Liver (tissue), 9 donors: Measurements from ENCODE around the gene AP3B1. TPM values are rescaled to one million over a fixed set of nuclear protein-coding genes. Genes with fewer than 3 reads are reported as not detected.

ENCODE experiments used
- DNase-seq: peaks from one replicate; pipeline ENCODE4 v3.0.0-alpha.2; 2017; ENCODE audit warnings: low spot score
- H3K27ac ChIP-seq, 2 donors: one replicate each; pipeline ENCODE4 v1.7.0; 2013; ENCODE audit warnings: inconsistent platforms in 2 of 2, low read length in 2 of 2, control low read depth in 1 of 2, low read depth in 1 of 2, mild to moderate bottlenecking in 1 of 2
- H3K27me3 ChIP-seq, 4 donors: one replicate each; pipeline versions ENCODE4 v1.6.1 to v1.7.0; 2013; ENCODE audit warnings: low read length in 3 of 4, inconsistent platforms in 1 of 4, mild to moderate bottlenecking in 1 of 4, moderate library complexity in 1 of 4; ENCODE audit not compliant: control insufficient read depth in 4 of 4, insufficient read depth in 4 of 4
- H3K36me3 ChIP-seq, 4 donors: one replicate each; pipeline versions ENCODE4 v1.6.1 to v1.7.0; 2013; ENCODE audit warnings: low read length in 3 of 4, mild to moderate bottlenecking in 3 of 4, low read depth in 1 of 4, moderate library complexity in 1 of 4; ENCODE audit not compliant: control insufficient read depth in 4 of 4, insufficient read depth in 3 of 4
- H3K4me1 ChIP-seq, 4 donors: one replicate each; pipeline versions ENCODE4 v1.6.1 to v1.7.0; 2013; ENCODE audit warnings: low read length in 3 of 4, mild to moderate bottlenecking in 3 of 4, moderate library complexity in 1 of 4; ENCODE audit not compliant: control insufficient read depth in 4 of 4, insufficient read depth in 4 of 4
- H3K4me3 ChIP-seq, 3 donors: one replicate each; pipeline versions ENCODE4 v1.6.1 to v1.7.0; 2013; ENCODE audit warnings: low read length in 3 of 3, control low read depth in 1 of 3, low read depth in 1 of 3, mild to moderate bottlenecking in 1 of 3
- H3K9ac ChIP-seq, 2 donors: one replicate each; pipeline ENCODE4 v1.7.0; 2013; ENCODE audit warnings: low read length in 2 of 2, mild to moderate bottlenecking in 2 of 2, moderate library complexity in 2 of 2, control low read depth in 1 of 2, low read depth in 1 of 2
- H3K9me3 ChIP-seq, 4 donors: one replicate each; pipeline versions ENCODE4 v1.6.1 to v1.7.0; 2013; ENCODE audit warnings: low read length in 3 of 4; ENCODE audit not compliant: control insufficient read depth in 4 of 4
- EGR1 ChIP-seq, 2 donors: IDR thresholded peaks; 2 replicates each; pipeline ENCODE4 v1.6.1; 2016 to 2018; ENCODE audit warnings: antibody characterized with exemption in 2 of 2, low read depth in 2 of 2
- FOXA2 ChIP-seq: IDR thresholded peaks from 2 replicates; pipeline ENCODE4 v1.6.1; 2016; ENCODE audit warnings: antibody characterized with exemption
- GABPA ChIP-seq, 2 donors: IDR thresholded peaks in 1 of 2; conservative IDR thresholded peaks in 1 of 2; 2 replicates each; pipeline ENCODE4 v1.6.1; 2016; ENCODE audit warnings: antibody characterized with exemption in 2 of 2, mild to moderate bottlenecking in 1 of 2, moderate library complexity in 1 of 2
- HNF4A ChIP-seq, 2 donors: conservative IDR thresholded peaks; 2 replicates each; pipeline ENCODE4 v1.6.1; 2016; ENCODE audit warnings: antibody characterized with exemption in 2 of 2, mild to moderate bottlenecking in 2 of 2
- HNF4G ChIP-seq: IDR thresholded peaks from 2 replicates; pipeline ENCODE4 v1.6.1; 2016; ENCODE audit warnings: antibody characterized with exemption
- JUND ChIP-seq, 2 donors: IDR thresholded peaks; 2 replicates each; pipeline ENCODE4 v1.6.1; 2016; ENCODE audit warnings: antibody characterized with exemption in 2 of 2
- NR2F2 ChIP-seq: IDR thresholded peaks from 2 replicates; pipeline ENCODE4 v1.6.1; 2016; ENCODE audit warnings: antibody characterized with exemption
- RAD21 ChIP-seq, 2 donors: IDR thresholded peaks; 2 replicates each; pipeline ENCODE4 v1.6.1; 2016; ENCODE audit warnings: antibody characterized with exemption in 2 of 2, mild to moderate bottlenecking in 2 of 2
- RXRA ChIP-seq, 2 donors: IDR thresholded peaks; 2 replicates each; pipeline ENCODE4 v1.6.1; 2017 to 2018; ENCODE audit warnings: antibody characterized with exemption in 2 of 2, mild to moderate bottlenecking in 1 of 2
- SP1 ChIP-seq: IDR thresholded peaks from 2 replicates; pipeline ENCODE4 v1.6.1; 2018; ENCODE audit warnings: antibody characterized with exemption, mild to moderate bottlenecking
- YY1 ChIP-seq: IDR thresholded peaks from 2 replicates; pipeline ENCODE4 v1.6.1; 2016; ENCODE audit warnings: antibody characterized with exemption, mild to moderate bottlenecking
- WGBS: extraction: QIAGEN DNeasy Blood & Tissue Kit; methylation state at CpG from one replicate; pipeline ENCODE4 v1.1.7; 2013; 5-methylcytosine and 5-hydroxymethylcytosine counted together
- polyA plus RNA-seq, 2 donors: library from polyadenylated mRNA; stranded (reverse) in 1 of 2; unstranded in 1 of 2; fragments of 200-250 nt in 1 of 2; fragments of >200 nt in 1 of 2; fragmentation: Nextera tagmentation in 1 of 2; extraction: Ambion mirVana in 1 of 2; gene quantifications; one replicate each; pipeline versions ENCODE4 v1.2.1 to v1.2.3, GENCODE V29; 2013 to 2015
- total RNA-seq, 2 donors: library from RNA; depleted of rRNA; stranded (reverse); fragments of >200 nt; gene quantifications; one replicate each; pipeline ENCODE4 v1.2.3, GENCODE V29; 2014
- TF ChIP-seq, protein P1 (sequence below): IDR thresholded peaks from 2 replicates; pipeline ENCODE4 v1.6.1; 2016; ENCODE audit warnings: antibody characterized with exemption
- TF ChIP-seq, protein P2 (sequence below): IDR thresholded peaks from 2 replicates; pipeline ENCODE4 v1.6.1; 2016; ENCODE audit warnings: antibody characterized with exemption
- TF ChIP-seq, protein P3 (sequence below): fragments of 150-350 bp; IDR thresholded peaks from 2 replicates; pipeline ENCODE4 v1.5.1; 2017; ENCODE audit warnings: improper control_type of control experiment, low read depth, low read length; ENCODE audit not compliant: missing input control
- TF ChIP-seq, protein P4 (sequence below): IDR thresholded peaks from 2 replicates; pipeline ENCODE4 v1.6.1; 2016; ENCODE audit warnings: antibody characterized with exemption, mild to moderate bottlenecking
- TF ChIP-seq, protein P5 (sequence below): IDR thresholded peaks from 2 replicates; pipeline ENCODE4 v1.6.1; 2016; ENCODE audit warnings: antibody characterized with exemption
- donor health status: healthy.
- donor health status: healthy.
- donor health status: healthy.
- donor health status: healthy.
- donor health status: healthy.

The AP3B1 gene
- total and polyA plus RNA-seq, 4 donors: 8.2 to 23.1 (median 14.4) TPM

DNA sequence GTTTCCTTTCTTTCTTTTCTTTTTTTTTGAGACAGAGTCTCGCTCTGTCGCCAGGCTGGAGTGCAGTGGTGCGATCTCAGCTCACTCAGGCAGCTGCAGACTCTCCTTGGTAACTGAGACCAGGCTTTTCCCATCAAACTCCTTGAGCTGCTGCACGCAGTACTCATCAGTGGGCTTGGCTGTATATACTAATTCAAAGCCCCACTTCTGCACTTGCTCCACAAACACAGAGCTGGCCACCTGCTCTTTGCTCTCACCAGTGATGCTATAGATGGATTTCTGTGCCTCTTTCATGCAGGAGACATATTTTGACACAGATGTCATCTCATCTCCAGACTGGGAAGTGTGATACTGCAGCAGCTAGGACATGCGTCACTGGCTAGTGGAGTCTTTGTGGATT, 252.7 kb downstream of the AP3B1 start:
- 98% methylated on average over 5 of the region's 5 CpGs for WGBS
- DNase-seq: no peak
- H3K27me3 ChIP-seq: no peaks in the 10 kb centered on the region
- no peak overlapping the region for H3K27ac ChIP-seq
- peaks cover 0 to 6% (median 0%) of the 10 kb centered on the region in 4 donors for H3K36me3 ChIP-seq
- no peaks in the 10 kb centered on the region for H3K4me1 ChIP-seq
- H3K9me3 ChIP-seq: no peaks in the 10 kb centered on the region
- H3K4me3 ChIP-seq: no peak overlapping the region
- TF ChIP-seq RAD21 (IDR thresholded peaks at IDR 0.05) (no peak), NR2F2 (no peak), JUND (IDR thresholded peaks at IDR 0.05) (no peak), GABPA (IDR thresholded peaks at IDR 0.05 in 1 of 2, conservative IDR thresholded peaks at IDR 0.05 in 1 of 2) (no peak), HNF4A (conservative IDR thresholded peaks at IDR 0.05) (no peak), YY1 (no peak), SP1 (no peak)
- TF ChIP-seq, protein P1, sequence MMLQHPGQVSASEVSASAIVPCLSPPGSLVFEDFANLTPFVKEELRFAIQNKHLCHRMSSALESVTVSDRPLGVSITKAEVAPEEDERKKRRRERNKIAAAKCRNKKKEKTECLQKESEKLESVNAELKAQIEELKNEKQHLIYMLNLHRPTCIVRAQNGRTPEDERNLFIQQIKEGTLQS: no peak
- TF ChIP-seq, protein P2, sequence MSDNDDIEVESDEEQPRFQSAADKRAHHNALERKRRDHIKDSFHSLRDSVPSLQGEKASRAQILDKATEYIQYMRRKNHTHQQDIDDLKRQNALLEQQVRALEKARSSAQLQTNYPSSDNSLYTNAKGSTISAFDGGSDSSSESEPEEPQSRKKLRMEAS: no peak
- TF ChIP-seq, protein P3, sequence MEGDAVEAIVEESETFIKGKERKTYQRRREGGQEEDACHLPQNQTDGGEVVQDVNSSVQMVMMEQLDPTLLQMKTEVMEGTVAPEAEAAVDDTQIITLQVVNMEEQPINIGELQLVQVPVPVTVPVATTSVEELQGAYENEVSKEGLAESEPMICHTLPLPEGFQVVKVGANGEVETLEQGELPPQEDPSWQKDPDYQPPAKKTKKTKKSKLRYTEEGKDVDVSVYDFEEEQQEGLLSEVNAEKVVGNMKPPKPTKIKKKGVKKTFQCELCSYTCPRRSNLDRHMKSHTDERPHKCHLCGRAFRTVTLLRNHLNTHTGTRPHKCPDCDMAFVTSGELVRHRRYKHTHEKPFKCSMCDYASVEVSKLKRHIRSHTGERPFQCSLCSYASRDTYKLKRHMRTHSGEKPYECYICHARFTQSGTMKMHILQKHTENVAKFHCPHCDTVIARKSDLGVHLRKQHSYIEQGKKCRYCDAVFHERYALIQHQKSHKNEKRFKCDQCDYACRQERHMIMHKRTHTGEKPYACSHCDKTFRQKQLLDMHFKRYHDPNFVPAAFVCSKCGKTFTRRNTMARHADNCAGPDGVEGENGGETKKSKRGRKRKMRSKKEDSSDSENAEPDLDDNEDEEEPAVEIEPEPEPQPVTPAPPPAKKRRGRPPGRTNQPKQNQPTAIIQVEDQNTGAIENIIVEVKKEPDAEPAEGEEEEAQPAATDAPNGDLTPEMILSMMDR: no peak
- TF ChIP-seq, protein P4, sequence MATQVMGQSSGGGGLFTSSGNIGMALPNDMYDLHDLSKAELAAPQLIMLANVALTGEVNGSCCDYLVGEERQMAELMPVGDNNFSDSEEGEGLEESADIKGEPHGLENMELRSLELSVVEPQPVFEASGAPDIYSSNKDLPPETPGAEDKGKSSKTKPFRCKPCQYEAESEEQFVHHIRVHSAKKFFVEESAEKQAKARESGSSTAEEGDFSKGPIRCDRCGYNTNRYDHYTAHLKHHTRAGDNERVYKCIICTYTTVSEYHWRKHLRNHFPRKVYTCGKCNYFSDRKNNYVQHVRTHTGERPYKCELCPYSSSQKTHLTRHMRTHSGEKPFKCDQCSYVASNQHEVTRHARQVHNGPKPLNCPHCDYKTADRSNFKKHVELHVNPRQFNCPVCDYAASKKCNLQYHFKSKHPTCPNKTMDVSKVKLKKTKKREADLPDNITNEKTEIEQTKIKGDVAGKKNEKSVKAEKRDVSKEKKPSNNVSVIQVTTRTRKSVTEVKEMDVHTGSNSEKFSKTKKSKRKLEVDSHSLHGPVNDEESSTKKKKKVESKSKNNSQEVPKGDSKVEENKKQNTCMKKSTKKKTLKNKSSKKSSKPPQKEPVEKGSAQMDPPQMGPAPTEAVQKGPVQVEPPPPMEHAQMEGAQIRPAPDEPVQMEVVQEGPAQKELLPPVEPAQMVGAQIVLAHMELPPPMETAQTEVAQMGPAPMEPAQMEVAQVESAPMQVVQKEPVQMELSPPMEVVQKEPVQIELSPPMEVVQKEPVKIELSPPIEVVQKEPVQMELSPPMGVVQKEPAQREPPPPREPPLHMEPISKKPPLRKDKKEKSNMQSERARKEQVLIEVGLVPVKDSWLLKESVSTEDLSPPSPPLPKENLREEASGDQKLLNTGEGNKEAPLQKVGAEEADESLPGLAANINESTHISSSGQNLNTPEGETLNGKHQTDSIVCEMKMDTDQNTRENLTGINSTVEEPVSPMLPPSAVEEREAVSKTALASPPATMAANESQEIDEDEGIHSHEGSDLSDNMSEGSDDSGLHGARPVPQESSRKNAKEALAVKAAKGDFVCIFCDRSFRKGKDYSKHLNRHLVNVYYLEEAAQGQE: no peak
- no peak overlapping the region for H3K9ac ChIP-seq

DNA sequence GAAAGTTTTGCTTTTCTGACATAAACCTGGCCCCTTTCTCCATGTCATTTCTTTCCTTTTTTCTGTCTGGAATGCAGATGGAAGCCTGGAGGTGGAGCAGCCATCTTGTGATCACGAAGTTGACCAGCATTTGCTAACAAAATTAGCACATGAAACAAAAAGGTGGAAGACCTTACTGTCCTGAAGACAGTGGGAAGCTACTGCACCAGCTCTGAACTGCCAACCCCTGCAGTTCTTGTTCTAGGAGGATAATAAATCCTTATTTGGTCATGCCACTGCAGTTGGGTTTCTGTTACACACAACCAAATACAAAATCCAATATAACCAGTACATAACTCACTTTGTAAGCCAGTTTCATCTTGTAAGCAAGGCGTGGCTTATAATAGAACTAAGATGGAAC, 269.0 kb downstream of the AP3B1 start:
- 88% methylated on average over 2 of the region's 2 CpGs for WGBS
- Histone ChIP-seq H3K27ac (no peak overlapping the region), H3K36me3 (peaks cover 0 to 3% (median under 1%) of the 10 kb centered on the region in 4 donors), H3K4me3 (no peak overlapping the region), H3K9ac (no peak overlapping the region), H3K27me3 (no peaks in the 10 kb centered on the region), H3K4me1 (no peaks in the 10 kb centered on the region), H3K9me3 (no peaks in the 10 kb centered on the region)
- DNase-seq: no peak
- TF ChIP-seq GABPA (IDR thresholded peaks at IDR 0.05 in 1 of 2, conservative IDR thresholded peaks at IDR 0.05 in 1 of 2) (no peak), YY1 (no peak), EGR1 (IDR thresholded peaks at IDR 0.05; ENCODE audit: low read depth in 2 of 2) (no peak), FOXA2 (no peak), HNF4G (no peak), HNF4A (conservative IDR thresholded peaks at IDR 0.05) (no peak), RXRA (IDR thresholded peaks at IDR 0.05) (no peak)
- TF ChIP-seq, protein P5, sequence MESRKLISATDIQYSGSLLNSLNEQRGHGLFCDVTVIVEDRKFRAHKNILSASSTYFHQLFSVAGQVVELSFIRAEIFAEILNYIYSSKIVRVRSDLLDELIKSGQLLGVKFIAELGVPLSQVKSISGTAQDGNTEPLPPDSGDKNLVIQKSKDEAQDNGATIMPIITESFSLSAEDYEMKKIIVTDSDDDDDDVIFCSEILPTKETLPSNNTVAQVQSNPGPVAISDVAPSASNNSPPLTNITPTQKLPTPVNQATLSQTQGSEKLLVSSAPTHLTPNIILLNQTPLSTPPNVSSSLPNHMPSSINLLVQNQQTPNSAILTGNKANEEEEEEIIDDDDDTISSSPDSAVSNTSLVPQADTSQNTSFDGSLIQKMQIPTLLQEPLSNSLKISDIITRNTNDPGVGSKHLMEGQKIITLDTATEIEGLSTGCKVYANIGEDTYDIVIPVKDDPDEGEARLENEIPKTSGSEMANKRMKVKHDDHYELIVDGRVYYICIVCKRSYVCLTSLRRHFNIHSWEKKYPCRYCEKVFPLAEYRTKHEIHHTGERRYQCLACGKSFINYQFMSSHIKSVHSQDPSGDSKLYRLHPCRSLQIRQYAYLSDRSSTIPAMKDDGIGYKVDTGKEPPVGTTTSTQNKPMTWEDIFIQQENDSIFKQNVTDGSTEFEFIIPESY: no peak
- TF ChIP-seq, protein P3: no peak
- TF ChIP-seq, protein P1: no peak
